ENCODE measurements around the gene IVNS1ABP. TPM values are rescaled to one million over a fixed set of nuclear protein-coding genes. Genes with fewer than 3 reads are reported as not detected.
"Not testable (repeated sequence)": the region's sequence is repeated elsewhere in the genome, so short reads cannot be mapped to it uniquely, and the experiment has no call there.

The IVNS1ABP gene
- 207 and 225 TPM in 2 replicates for total RNA-seq

DNA sequence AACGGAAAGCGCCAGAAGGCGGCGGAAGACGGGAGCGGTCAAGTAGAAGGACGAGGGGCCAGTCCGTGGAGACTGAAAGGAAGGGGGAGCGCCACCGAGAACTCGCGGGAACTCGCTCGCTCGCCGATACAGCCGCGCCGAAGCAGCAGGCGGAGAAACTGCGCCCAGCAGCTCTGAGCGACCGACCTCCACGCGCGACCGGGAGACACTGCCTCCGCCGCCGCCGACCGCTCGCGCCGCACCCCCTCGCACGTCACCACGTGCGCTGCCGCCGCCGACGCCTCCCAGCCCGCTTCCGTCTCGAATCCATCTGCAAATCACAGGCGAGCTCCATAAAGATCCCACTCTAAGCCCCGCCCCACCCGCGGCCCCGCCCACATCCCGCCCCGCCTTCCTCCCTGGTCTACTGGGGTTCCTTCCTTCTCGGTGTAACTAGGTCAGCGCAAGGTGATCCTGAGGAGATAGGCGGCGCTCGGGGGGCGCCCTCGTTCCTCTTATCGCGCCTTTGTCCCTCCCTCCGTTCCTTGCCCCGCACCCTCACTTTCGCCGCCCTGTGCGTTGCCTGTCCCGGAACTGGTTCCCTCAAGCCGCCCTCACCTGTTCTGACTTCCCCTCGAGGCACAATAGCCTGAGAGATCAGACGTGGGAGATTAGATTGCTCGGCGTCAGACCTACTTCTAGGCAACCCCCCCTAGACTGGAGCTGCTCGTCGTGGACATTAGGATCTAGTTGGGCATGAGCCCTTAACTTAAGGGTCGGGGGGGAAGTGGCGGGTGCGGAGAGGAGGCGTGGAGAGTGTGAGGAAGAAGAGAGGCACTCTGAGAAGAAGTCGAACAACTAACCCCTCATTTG lies at the start of gene IVNS1ABP:
TSS of gene IVNS1ABP (minus strand) at position 210 of the 852 bp plus-strand sequence. CDS start 7,750 bp downstream, outside the sequence.
- DNase-seq (ENCODE audit: low spot score), result peak; percentile 92
- H3K27me3 Mint-ChIP-seq (ENCODE audit: insufficient read depth), result no peaks in the 10 kb centered on the region
- peaks cover 12% of the 10 kb centered on the region for H3K9me3 Mint-ChIP-seq
- H3K4me3 Mint-ChIP-seq, result peak within 1 kb of the TSS; percentile 94
- intact Hi-C loops (cut with micrococcal nuclease), result loop anchor here (1.0 to 5.0 kb wide), 14 partner anchors 22 to 1058 kb away; partner anchors contain the start of genes EDEM3, NIBAN1, ODR4 and RNF2
- H3K27ac Mint-ChIP-seq, result peak within 1 kb of the TSS; percentile 97
- peaks cover 39% of the 10 kb centered on the region for H3K36me3 Mint-ChIP-seq (ENCODE audit: low read depth)
- peaks cover 50% of the 10 kb centered on the region for H3K4me1 Mint-ChIP-seq (ENCODE audit: low read depth)

- H3K27ac Mint-ChIP-seq, result no peak overlapping the region
- H3K4me1 Mint-ChIP-seq (ENCODE audit: low read depth), result peaks cover 42% of the 10 kb centered on the region
- H3K27me3 Mint-ChIP-seq (ENCODE audit: insufficient read depth), result peaks cover 6% of the 10 kb centered on the region
- no peak overlapping the region for H3K4me3 Mint-ChIP-seq
- intact Hi-C loops (cut with micrococcal nuclease), result no loop called here
- DNase-seq (ENCODE audit: low spot score), result no peak
- peaks cover 20% of the 10 kb centered on the region for H3K36me3 Mint-ChIP-seq (ENCODE audit: low read depth)
- peaks cover 30% of the 10 kb centered on the region for H3K9me3 Mint-ChIP-seq
Measured at GRCh38 chr1:185365951-185366350, 48.9 kb upstream of the IVNS1ABP start.

DNA sequence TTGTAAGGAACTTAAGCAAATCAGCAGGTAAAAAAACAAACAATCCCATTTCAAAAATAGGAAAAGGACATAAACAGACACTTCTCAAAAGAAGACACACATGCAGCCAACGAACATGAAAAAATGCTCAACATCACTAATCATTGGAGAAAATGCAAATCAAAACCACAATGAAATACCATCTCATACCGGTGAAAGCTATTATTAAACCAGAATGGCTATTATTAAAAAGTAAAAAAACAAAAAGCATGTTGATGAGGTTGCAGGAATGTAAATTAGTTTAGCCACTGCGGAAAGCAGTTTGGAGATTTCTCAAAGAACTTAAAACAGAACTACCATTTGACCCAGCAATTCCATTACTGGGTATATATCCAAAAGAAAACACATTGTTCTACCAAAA lies 47.5 kb upstream of the IVNS1ABP start:
- Mint-ChIP-seq H3K36me3 (ENCODE audit: low read depth) (peaks cover 24% of the 10 kb centered on the region), H3K9me3 (peaks cover 37% of the 10 kb centered on the region), H3K4me1 (ENCODE audit: low read depth) (peaks cover 40% of the 10 kb centered on the region)

DNA sequence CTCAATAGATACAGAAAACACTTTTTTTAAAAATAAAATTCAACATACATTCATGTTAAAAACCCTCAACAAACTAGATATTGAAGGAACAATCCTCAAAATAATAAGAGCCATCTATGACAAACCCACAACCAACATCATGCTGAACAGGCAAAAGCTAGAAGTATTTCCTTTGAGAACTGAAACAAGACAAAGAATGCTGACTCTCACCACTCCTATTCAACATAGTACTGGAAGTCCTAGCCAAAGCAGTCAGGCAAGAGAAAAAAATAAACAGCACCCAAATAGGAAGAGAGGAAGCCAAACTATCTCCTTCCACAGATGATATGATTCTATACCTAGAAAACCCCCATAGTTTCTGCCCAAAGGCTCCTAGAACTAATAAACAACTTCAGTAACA lies 46.2 kb upstream of the IVNS1ABP start:
- peaks cover 26% of the 10 kb centered on the region for H3K36me3 Mint-ChIP-seq (ENCODE audit: low read depth)
- H3K9me3 Mint-ChIP-seq, result peaks cover 43% of the 10 kb centered on the region
- no peak overlapping the region for H3K27ac Mint-ChIP-seq
- H3K4me1 Mint-ChIP-seq (ENCODE audit: low read depth), result peaks cover 27% of the 10 kb centered on the region
- intact Hi-C loops (cut with micrococcal nuclease), result loop anchor here (1.0 kb wide), 1 partner anchor 9 kb away; no protein-coding TSS in a partner anchor
- H3K27me3 Mint-ChIP-seq (ENCODE audit: insufficient read depth), result peaks cover 6% of the 10 kb centered on the region
- H3K4me3 Mint-ChIP-seq, result no peak overlapping the region
- DNase-seq (ENCODE audit: low spot score), result no peak

More for the DNA sequence above, 47.5 kb upstream of the IVNS1ABP start:
- H3K27ac Mint-ChIP-seq; DNase-seq (ENCODE audit: low spot score); H3K27me3 Mint-ChIP-seq (ENCODE audit: insufficient read depth); H3K4me3 Mint-ChIP-seq; intact Hi-C loops (cut with micrococcal nuclease): not testable (repeated sequence)

- intact Hi-C loops (cut with micrococcal nuclease), result no loop called here
- H3K27me3 Mint-ChIP-seq (ENCODE audit: insufficient read depth), result peaks cover 6% of the 10 kb centered on the region
- no peak overlapping the region for H3K4me3 Mint-ChIP-seq
- peaks cover 20% of the 10 kb centered on the region for H3K4me1 Mint-ChIP-seq (ENCODE audit: low read depth)
- peaks cover 29% of the 10 kb centered on the region for H3K36me3 Mint-ChIP-seq (ENCODE audit: low read depth)
- no peak overlapping the region for H3K27ac Mint-ChIP-seq
- no peak for DNase-seq (ENCODE audit: low spot score)
- H3K9me3 Mint-ChIP-seq, result peaks cover 43% of the 10 kb centered on the region
Measured at GRCh38 chr1:185360714-185361113, 43.7 kb upstream of the IVNS1ABP start.

DNA sequence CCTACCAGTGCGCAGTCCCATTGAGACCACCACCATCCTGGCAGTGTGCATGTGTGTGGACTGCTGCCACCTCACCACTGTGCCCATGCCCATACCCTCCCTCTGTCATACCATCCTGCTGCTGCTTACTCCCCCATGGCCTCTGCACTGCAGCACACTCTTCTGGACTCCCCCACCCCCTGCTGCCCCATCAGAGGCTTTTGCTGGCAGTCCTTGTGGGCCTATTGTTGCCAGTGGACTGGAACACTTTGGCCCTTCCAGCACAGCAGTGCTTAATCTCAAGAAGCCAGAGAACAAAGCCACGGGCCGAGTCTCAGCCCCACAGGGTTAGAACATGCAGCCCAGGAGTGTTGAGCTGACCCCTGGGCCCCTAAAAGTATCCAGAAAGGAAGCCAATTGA lies 41.9 kb upstream of the IVNS1ABP start:
- Mint-ChIP-seq H3K4me3 (no peak overlapping the region), H3K4me1 (ENCODE audit: low read depth) (peaks cover 18% of the 10 kb centered on the region), H3K9me3 (peaks cover 40% of the 10 kb centered on the region), H3K27ac (no peak overlapping the region), H3K36me3 (ENCODE audit: low read depth) (peaks cover 31% of the 10 kb centered on the region), H3K27me3 (ENCODE audit: insufficient read depth) (peaks cover 2% of the 10 kb centered on the region)
- intact Hi-C loops (cut with micrococcal nuclease), result no loop called here
- no peak for DNase-seq (ENCODE audit: low spot score)

GRCh38 chr1:185355947-185356346 lies 38.9 kb upstream of the IVNS1ABP start:
- Mint-ChIP-seq H3K27ac (no peak overlapping the region), H3K4me1 (ENCODE audit: low read depth) (no peaks in the 10 kb centered on the region), H3K4me3 (no peak overlapping the region), H3K36me3 (ENCODE audit: low read depth) (peaks cover 13% of the 10 kb centered on the region), H3K9me3 (peaks cover 13% of the 10 kb centered on the region), H3K27me3 (ENCODE audit: insufficient read depth) (no peaks in the 10 kb centered on the region)
- intact Hi-C loops (cut with micrococcal nuclease), result no loop called here
- no peak for DNase-seq (ENCODE audit: low spot score)

DNA sequence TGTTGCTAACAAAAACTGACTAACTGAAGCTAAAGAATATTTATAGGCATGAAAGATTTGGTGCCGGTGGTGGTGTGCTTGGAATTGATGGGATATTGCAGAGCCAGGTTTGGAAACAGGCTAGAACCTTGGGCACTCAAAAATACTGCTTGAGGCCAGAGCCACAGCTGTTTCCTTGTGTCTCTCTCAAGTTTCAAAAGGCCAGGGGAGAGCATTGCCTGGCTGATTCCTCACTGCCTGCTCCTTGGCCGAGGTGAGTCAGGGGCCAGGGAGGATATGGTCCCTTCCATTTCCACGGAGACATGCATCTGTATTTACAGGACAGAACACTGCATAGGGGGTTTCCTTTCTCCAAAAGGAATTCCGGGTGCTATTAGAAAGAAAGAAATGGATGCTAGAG lies 36.1 kb upstream of the IVNS1ABP start:
- H3K4me1 Mint-ChIP-seq (ENCODE audit: low read depth), result peaks cover 9% of the 10 kb centered on the region
- no peaks in the 10 kb centered on the region for H3K27me3 Mint-ChIP-seq (ENCODE audit: insufficient read depth)
- no peak overlapping the region for H3K4me3 Mint-ChIP-seq
- no peak for DNase-seq (ENCODE audit: low spot score)
- H3K9me3 Mint-ChIP-seq, result no peaks in the 10 kb centered on the region
- H3K36me3 Mint-ChIP-seq (ENCODE audit: low read depth), result peaks cover 10% of the 10 kb centered on the region
- H3K27ac Mint-ChIP-seq, result no peak overlapping the region
- intact Hi-C loops (cut with micrococcal nuclease), result no loop called here

GRCh38 chr1:185351734-185352466 lies 34.9 kb upstream of the IVNS1ABP start:
- H3K36me3 Mint-ChIP-seq (ENCODE audit: low read depth), result peaks cover 9% of the 10 kb centered on the region
- H3K4me3 Mint-ChIP-seq, result no peak overlapping the region
- no peaks in the 10 kb centered on the region for H3K9me3 Mint-ChIP-seq
- H3K27me3 Mint-ChIP-seq (ENCODE audit: insufficient read depth), result no peaks in the 10 kb centered on the region
- H3K4me1 Mint-ChIP-seq (ENCODE audit: low read depth), result peaks cover 18% of the 10 kb centered on the region
- no peak for DNase-seq (ENCODE audit: low spot score)
- intact Hi-C loops (cut with micrococcal nuclease), result no loop called here
- no peak overlapping the region for H3K27ac Mint-ChIP-seq

DNA sequence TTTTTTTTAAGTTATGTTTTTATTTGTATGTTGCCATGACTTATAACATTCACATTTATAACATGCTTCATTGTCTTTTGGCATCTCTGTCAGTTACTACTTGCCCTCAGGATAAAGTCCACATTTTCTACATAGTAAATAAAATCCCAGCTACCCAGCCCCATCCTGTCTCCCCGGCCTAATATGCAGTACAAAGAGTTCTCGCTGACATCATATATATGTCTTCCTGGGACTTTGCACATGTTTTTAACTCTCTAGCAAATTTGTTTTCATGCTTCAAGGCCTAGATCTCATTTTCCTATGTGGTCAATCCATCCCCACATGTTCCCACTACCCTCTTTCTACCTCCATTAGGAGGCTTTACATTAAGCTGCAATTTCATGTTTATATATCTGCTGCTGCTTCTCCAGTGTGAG lies 33.0 kb upstream of the IVNS1ABP start:
- H3K27me3 Mint-ChIP-seq (ENCODE audit: insufficient read depth), result no peaks in the 10 kb centered on the region
- peaks cover 36% of the 10 kb centered on the region for H3K4me1 Mint-ChIP-seq (ENCODE audit: low read depth)
- intact Hi-C loops (cut with micrococcal nuclease), result no loop called here
- H3K27ac Mint-ChIP-seq, result no peak overlapping the region
- no peak for DNase-seq (ENCODE audit: low spot score)
- H3K4me3 Mint-ChIP-seq, result no peak overlapping the region
- H3K9me3 Mint-ChIP-seq, result no peaks in the 10 kb centered on the region
- H3K36me3 Mint-ChIP-seq (ENCODE audit: low read depth), result peaks cover 5% of the 10 kb centered on the region

- H3K36me3 Mint-ChIP-seq (ENCODE audit: low read depth), result peaks cover 5% of the 10 kb centered on the region
- no peaks in the 10 kb centered on the region for H3K27me3 Mint-ChIP-seq (ENCODE audit: insufficient read depth)
- H3K27ac Mint-ChIP-seq, result no peak overlapping the region
- no peaks in the 10 kb centered on the region for H3K9me3 Mint-ChIP-seq
- intact Hi-C loops (cut with micrococcal nuclease), result no loop called here
- DNase-seq (ENCODE audit: low spot score), result no peak
- H3K4me3 Mint-ChIP-seq, result no peak overlapping the region
- H3K4me1 Mint-ChIP-seq (ENCODE audit: low read depth), result peaks cover 41% of the 10 kb centered on the region
Measured at GRCh38 chr1:185349556-185349955, 32.5 kb upstream of the IVNS1ABP start.

- Mint-ChIP-seq H3K36me3 (ENCODE audit: low read depth) (peaks cover 7% of the 10 kb centered on the region), H3K4me1 (ENCODE audit: low read depth) (peaks cover 46% of the 10 kb centered on the region), H3K9me3 (no peaks in the 10 kb centered on the region), H3K27me3 (ENCODE audit: insufficient read depth) (no peaks in the 10 kb centered on the region), H3K27ac (no peak overlapping the region), H3K4me3 (no peak overlapping the region)
- DNase-seq (ENCODE audit: low spot score), result no peak
- intact Hi-C loops (cut with micrococcal nuclease), result no loop called here
Measured at GRCh38 chr1:185348985-185349384, 31.9 kb upstream of the IVNS1ABP start.

DNA sequence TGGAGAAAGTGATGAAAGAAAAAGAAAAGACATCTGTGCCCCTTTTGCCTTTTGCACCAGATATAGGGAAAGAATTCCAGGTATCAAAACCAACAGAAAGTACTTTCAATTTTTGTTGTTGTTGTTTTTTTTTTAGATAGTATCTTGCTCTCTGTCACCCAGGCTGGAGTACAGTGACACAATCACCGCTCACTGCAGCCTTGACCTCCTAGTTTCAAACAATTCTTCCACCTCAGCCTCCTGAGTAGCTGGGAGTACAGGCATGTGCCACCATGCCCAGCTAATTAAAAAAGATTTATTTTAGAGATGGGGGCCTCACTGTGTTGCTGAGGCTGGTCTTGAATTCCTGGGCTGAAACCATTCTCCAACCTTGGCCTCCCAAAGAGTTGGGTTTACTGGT lies 31.3 kb upstream of the IVNS1ABP start:
- Mint-ChIP-seq H3K9me3 (no peaks in the 10 kb centered on the region), H3K36me3 (ENCODE audit: low read depth) (peaks cover 7% of the 10 kb centered on the region), H3K27ac (no peak overlapping the region), H3K27me3 (ENCODE audit: insufficient read depth) (no peaks in the 10 kb centered on the region), H3K4me1 (ENCODE audit: low read depth) (peaks cover 46% of the 10 kb centered on the region), H3K4me3 (no peak overlapping the region)
- DNase-seq (ENCODE audit: low spot score), result no peak
- intact Hi-C loops (cut with micrococcal nuclease), result no loop called here

Data from activated T-helper 1 cell treated with anti-CD3 and anti-CD28 coated beads, Interleukin-12 subunit alpha, Interleukin-12 subunit beta, Interleukin-2, Interleukin-4 antibody, amounts not matched to agents 30 ng/mL and 10 ng/mL and 1 ng/mL, durations not matched to agents 14 hours and 24 hours and 36 hours (primary cell).